Measurements from ENCODE around the gene F2RL3.

- TF ChIP-seq POLR2A (IDR thresholded peaks at IDR 0.05; ENCODE audit: low read depth) (no peak), CTCF (IDR thresholded peaks at IDR 0.05) (no peak), POLR2AphosphoS5 (IDR thresholded peaks at IDR 0.05) (no peak)
These were observed 7.8 kb upstream of the F2RL3 start for GRCh38 chr19:16880884-16881554.

Measured in esophagus muscularis mucosa (tissue), 3 donors.